Body of pancreas (tissue), 4 donors: ENCODE results near the gene USP9X. TPM values are rescaled to one million over a fixed set of nuclear protein-coding genes. Genes with fewer than 3 reads are reported as not detected.

Source experiments
- ATAC-seq: fragments of 150-250 bp; one replicate; pipeline ENCODE4 v1.9.1; 2016
- DNase-seq, 4 donors: peaks; one replicate each; pipeline ENCODE4 v3.0.0-alpha.2; 2019
- H3K27ac ChIP-seq, 4 donors: fragments of 200-600 bp; sonication (generic); 1 replicate in 3 of 4; 2 replicates in 1 of 4; pipeline versions ENCODE4 v1.5.1 to v1.6.1; 2016 to 2019; ENCODE audit warnings: mild to moderate bottlenecking in 1 of 4, mixed read lengths in 1 of 4, moderate library complexity in 1 of 4
- H3K27me3 ChIP-seq, 2 donors: fragments of 200-600 bp; sonication (generic); one replicate each; pipeline ENCODE4 v1.6.0; 2016; ENCODE audit warnings: mild to moderate bottlenecking in 1 of 2
- H3K36me3 ChIP-seq, 2 donors: fragments of 200-600 bp; sonication (generic); replicated peaks in 1 of 2; 2 replicates each; pipeline ENCODE4 v1.5.1; 2016; ENCODE audit warnings: low read depth in 2 of 2; ENCODE audit not compliant: insufficient read depth in 1 of 2
- H3K4me1 ChIP-seq: fragments of 200-600 bp; sonication (generic); one replicate; pipeline ENCODE4 v1.6.0; 2016
- H3K4me3 ChIP-seq, 2 donors: fragments of 200-600 bp; sonication (generic); 1 replicate in 1 of 2; 2 replicates in 1 of 2; pipeline ENCODE4 v1.5.1; 2016 to 2019
- H3K9me3 ChIP-seq, 3 donors: fragments of 200-600 bp; sonication (generic); 1 replicate in 2 of 3; 2 replicates in 1 of 3; pipeline ENCODE4 v1.5.1; 2016
- CTCF ChIP-seq, 7 experiments: fragments of 450-650 bp in 4 of 7; fragments of 200-600 bp in 3 of 7; sonication (generic) in 3 of 7; IDR thresholded peaks; one replicate each; pipeline ENCODE4 v1.5.1; 2016 to 2019; ENCODE audit warnings: antibody characterized with exemption in 7 of 7
- POLR2A ChIP-seq, 3 donors: fragments of 450-650 bp; IDR thresholded peaks; one replicate each; pipeline ENCODE4 v1.6.1; 2016; ENCODE audit warnings: antibody characterized with exemption in 3 of 3, mild to moderate bottlenecking in 2 of 3
- WGBS, 2 donors: methylation state at CpG; one replicate each; pipeline ENCODE4 v1.1.5; 2017; 5-methylcytosine and 5-hydroxymethylcytosine counted together
- intact Hi-C: fragments of 100-400 bp; cut with DNase I; formaldehyde crosslinking; loops from one replicate; pipeline ENCODE4 v1.15.1; 2023
- total RNA-seq, 2 donors: library from RNA; depleted of rRNA; stranded (reverse); fragments of >200 nt; gene quantifications; one replicate each; pipeline ENCODE4 v1.1.0, GENCODE V29; 2016

The USP9X gene
- total RNA-seq, 2 donors from 2014 or later, result 51.1 to 58.4 TPM

- 23 to 59% methylated on average over 2 of the region's 2 CpGs for WGBS, 2 donors
- ATAC-seq (no peak), DNase-seq (no peak)
- Histone ChIP-seq H3K27me3 (no peaks in the 10 kb centered on the region), H3K27ac (no peak overlapping the region), H3K4me1 (no peaks in the 10 kb centered on the region), H3K36me3 (peaks cover 0 to under 1% of the 10 kb centered on the region in 2 donors), H3K9me3 (no peaks in the 10 kb centered on the region), H3K4me3 (no peak overlapping the region)
- intact Hi-C loops, result no loop called here
- TF ChIP-seq POLR2A (IDR thresholded peaks at IDR 0.05) (no peak), CTCF (IDR thresholded peaks at IDR 0.05) (no peak)
These were observed 149.7 kb downstream of the USP9X start for GRCh38 chrX:41234962-41235361.

GRCh38 chrX:41236629-41237028 is 151.4 kb downstream of the USP9X start:
- no peaks in the 10 kb centered on the region for H3K27me3 ChIP-seq
- H3K36me3 ChIP-seq, result no peaks in the 10 kb centered on the region
- no peak overlapping the region for H3K27ac ChIP-seq
- no peaks in the 10 kb centered on the region for H3K4me1 ChIP-seq
- no peaks in the 10 kb centered on the region for H3K9me3 ChIP-seq
- ATAC-seq (no peak), DNase-seq (no peak)
- intact Hi-C loops, result no loop called here
- TF ChIP-seq CTCF (IDR thresholded peaks at IDR 0.05) (no peak), POLR2A (IDR thresholded peaks at IDR 0.05) (no peak)
- H3K4me3 ChIP-seq, result no peak overlapping the region

GRCh38 chrX:41240509-41240908 is 155.3 kb downstream of the USP9X start:
- H3K27ac ChIP-seq, result no peak overlapping the region
- H3K27me3 ChIP-seq, result no peaks in the 10 kb centered on the region
- WGBS, 2 donors, result 57 to 74% methylated on average over 3 of the region's 3 CpGs
- no peaks in the 10 kb centered on the region for H3K36me3 ChIP-seq
- H3K4me3 ChIP-seq, result no peak overlapping the region
- ATAC-seq (no peak), DNase-seq (no peak)
- no peaks in the 10 kb centered on the region for H3K4me1 ChIP-seq
- H3K9me3 ChIP-seq, result no peaks in the 10 kb centered on the region
- TF ChIP-seq POLR2A (IDR thresholded peaks at IDR 0.05), result no peak
- TF ChIP-seq CTCF (IDR thresholded peaks at IDR 0.05), result no peak
- intact Hi-C loops, result no loop called here

- ATAC-seq, result no peak
These were observed 156.7 kb downstream of the USP9X start for GRCh38 chrX:41241962-41242361.

More at GRCh38 chrX:41241962-41242361, 156.7 kb downstream of the USP9X start:
- Histone ChIP-seq H3K36me3 (no peaks in the 10 kb centered on the region), H3K4me1 (no peaks in the 10 kb centered on the region), H3K9me3 (no peaks in the 10 kb centered on the region), H3K4me3 (no peak overlapping the region), H3K27me3 (no peaks in the 10 kb centered on the region), H3K27ac (no peak overlapping the region)
- 88 to 93% methylated on average over 11 of the region's 11 CpGs for WGBS, 2 donors
- no peak for DNase-seq
- TF ChIP-seq POLR2A (IDR thresholded peaks at IDR 0.05), result no peak
- TF ChIP-seq CTCF (IDR thresholded peaks at IDR 0.05), result no peak
- intact Hi-C loops, result no loop called here
